Fibroblast of the aortic adventitia (primary cell): ENCODE measurements around the gene CCDC167. TPM values are rescaled to one million over a fixed set of nuclear protein-coding genes. Genes with fewer than 3 reads are reported as not detected.

ENCODE experiments used
- DNase-seq: peaks from one replicate; pipeline ENCODE4 v3.0.0-alpha.2; 2010; ENCODE audit warnings: low read depth
- H3K4me3 ChIP-seq: 2 replicates; pipeline ENCODE4 v1.5.1; 2011; ENCODE audit warnings: low read depth, mild to moderate bottlenecking, control low read depth, low read length, moderate library complexity
- CTCF ChIP-seq: IDR thresholded peaks from 2 replicates; pipeline ENCODE4 v1.5.1; 2011; ENCODE audit warnings: mild to moderate bottlenecking, low read length, control low read depth, inconsistent platforms; ENCODE audit not compliant: insufficient read depth
- total RNA-seq: library from RNA; depleted of rRNA; stranded (reverse); fragments of >200 nt; gene quantifications from 2 replicates; pipeline ENCODE4 v1.2.3, GENCODE V29; 2012; ENCODE audit warnings: low replicate concordance

Gene CCDC167
- total RNA-seq, 1 donor, result 35.0 TPM

GRCh38 chr6:37473364-37474095 is 26.2 kb downstream of the CCDC167 start:
- TF ChIP-seq CTCF, result no peak
- no peak overlapping the region for H3K4me3 ChIP-seq
- DNase-seq, result no peak

- no peak overlapping the region for H3K4me3 ChIP-seq
- TF ChIP-seq CTCF, result no peak
- DNase-seq, result no peak
These were observed 32.0 kb downstream of the CCDC167 start for GRCh38 chr6:37467718-37468117.

- no peak for TF ChIP-seq CTCF
- no peak overlapping the region for H3K4me3 ChIP-seq
- DNase-seq, result no peak
These were observed 36.6 kb downstream of the CCDC167 start for GRCh38 chr6:37463110-37463509.

- no peak for TF ChIP-seq CTCF
- no peak for DNase-seq
- H3K4me3 ChIP-seq, result no peak overlapping the region
These were observed 38.9 kb downstream of the CCDC167 start for GRCh38 chr6:37460805-37461204.

DNA sequence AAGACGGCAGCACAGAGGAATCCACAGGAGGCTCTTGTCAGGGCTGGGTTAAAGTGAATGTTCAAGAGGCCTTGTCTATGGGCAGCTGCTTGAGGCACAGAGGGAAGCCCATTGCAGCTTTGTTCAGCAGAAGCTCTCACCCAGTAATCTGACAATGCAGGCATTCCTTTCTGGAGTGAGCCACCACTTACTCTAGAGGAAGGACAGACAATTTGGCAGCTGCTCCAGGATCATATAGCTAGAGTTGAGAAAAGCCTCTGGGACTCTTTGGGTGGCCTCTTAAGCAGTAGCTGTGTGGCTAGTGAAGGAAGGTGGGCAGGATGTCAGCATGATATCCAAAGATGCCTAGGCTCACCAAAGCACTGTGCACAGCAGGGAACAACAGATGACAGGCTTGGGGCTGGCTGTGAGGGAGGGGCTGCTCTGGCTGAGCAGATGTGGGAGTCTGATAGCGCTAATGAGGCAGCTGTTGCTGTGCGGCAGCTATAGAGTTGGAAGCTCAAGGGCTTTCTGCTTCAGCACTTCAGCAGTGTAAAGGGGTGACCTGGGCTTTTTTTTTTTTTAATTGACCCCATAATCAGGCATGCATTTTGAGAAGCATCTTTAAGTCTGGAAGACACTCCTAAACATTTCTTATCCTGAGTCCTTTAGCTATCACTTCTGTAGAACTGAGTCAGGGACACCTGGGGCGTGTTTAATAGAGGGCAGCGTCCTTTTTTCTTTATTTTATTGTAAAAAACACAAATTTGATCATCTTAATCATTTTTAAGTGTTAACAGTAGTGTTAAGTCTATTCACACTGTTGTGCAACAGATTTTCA is 39.5 kb downstream of the CCDC167 start:
- TF ChIP-seq CTCF, result no peak
- DNase-seq, result no peak
- no peak overlapping the region for H3K4me3 ChIP-seq

- DNase-seq, result peak; percentile 92
- no peak for TF ChIP-seq CTCF
- no peak overlapping the region for H3K4me3 ChIP-seq
These were observed 42.7 kb downstream of the CCDC167 start for GRCh38 chr6:37456816-37457560.
